B cell (primary cell): ENCODE data around the gene AKIRIN1. TPM values are rescaled to one million over a fixed set of nuclear protein-coding genes. Genes with fewer than 3 reads are reported as not detected.

Experiments used
- ATAC-seq: fragments of 200-7000 bp; cut with Tn5 transposase; one replicate; pipeline ENCODE4 v1.10.0; 2021; ENCODE audit warnings: low read depth, mild to moderate bottlenecking, moderate number of reproducible peaks, moderate library complexity
- CTCF ChIA-PET: fragments of 350-600 bp; sonication (Branson Sonifier 250); formaldehyde crosslinking; loops from one replicate; lab custom pipeline; 2021; ENCODE audit warnings: antibody characterized with exemption, inconsistent platforms; lab: Charles Lee
- POLR2A ChIA-PET: fragments of 350-600 bp; sonication (Branson Sonifier 250); formaldehyde crosslinking; loops from one replicate; lab custom pipeline; 2021; ENCODE audit warnings: antibody characterized with exemption; lab: Charles Lee
- DNase-seq: peaks from one replicate; pipeline ENCODE4 v3.0.0; 2013
- H2AFZ ChIP-seq: 2 replicates; pipeline ENCODE4 v1.6.1; 2012; ENCODE audit warnings: mild to moderate bottlenecking, low read depth, low read length; ENCODE audit not compliant: insufficient read depth, poor library complexity, severe bottlenecking
- H3K27ac ChIP-seq, 2 donors: 1 replicate in 1 of 2; 2 replicates in 1 of 2; pipeline ENCODE4 v1.5.1; 2012 to 2013; ENCODE audit warnings: low read length in 2 of 2, mild to moderate bottlenecking in 2 of 2, moderate library complexity in 1 of 2
- H3K27me3 ChIP-seq, 4 experiments: fragments of 200-600 bp in 1 of 4; sonication (generic) in 1 of 4; replicated peaks in 1 of 4; 1 replicate in 2 of 4; 2 replicates in 2 of 4; pipeline versions ENCODE4 v1.6.1 to v1.7.0; 2013 to 2016; ENCODE audit warnings: low read length in 3 of 4, mild to moderate bottlenecking in 2 of 4, mixed read lengths in 1 of 4, moderate library complexity in 1 of 4; ENCODE audit not compliant: insufficient read depth in 4 of 4, control insufficient read depth in 3 of 4; ENCODE audit errors: control extremely low read depth in 1 of 4
- H3K36me3 ChIP-seq, 2 experiments: replicated peaks in 1 of 2; 1 replicate in 1 of 2; 2 replicates in 1 of 2; pipeline versions ENCODE4 v1.6.1 to v1.7.1; 2013; ENCODE audit warnings: low read length in 1 of 2; ENCODE audit not compliant: insufficient read depth in 2 of 2, control insufficient read depth in 1 of 2; ENCODE audit errors: control extremely low read depth in 1 of 2, extremely low read depth in 1 of 2
- H3K4me1 ChIP-seq, 2 donors: fragments of 200-600 bp in 1 of 2; sonication (generic) in 1 of 2; 1 replicate in 1 of 2; 2 replicates in 1 of 2; pipeline versions ENCODE4 v1.5.1 to v1.6.1; 2013 to 2017; ENCODE audit warnings: low read length in 2 of 2; ENCODE audit not compliant: control insufficient read depth in 2 of 2, insufficient read depth in 2 of 2
- H3K4me2 ChIP-seq: replicated peaks from 2 replicates; pipeline ENCODE3; 2012; ENCODE audit warnings: mild to moderate bottlenecking, low read depth, low read length; ENCODE audit not compliant: poor library complexity, severe bottlenecking
- H3K4me3 ChIP-seq, 5 experiments: fragments of 200-600 bp in 1 of 5; sonication (generic) in 1 of 5; 1 replicate in 3 of 5; 2 replicates in 2 of 5; pipeline versions ENCODE4 v1.5.1 to v1.7.0; 2011 to 2016; ENCODE audit warnings: low read length in 4 of 5, mild to moderate bottlenecking in 4 of 5, low read depth in 2 of 5, control low read depth in 1 of 5, moderate library complexity in 1 of 5; ENCODE audit not compliant: insufficient read depth in 1 of 5; ENCODE audit errors: control extremely low read depth in 1 of 5, extremely low read depth in 1 of 5
- H3K79me2 ChIP-seq: fragments of 200-600 bp; sonication (generic); one replicate; pipeline ENCODE4 v1.6.0; 2016; ENCODE audit warnings: low read length; ENCODE audit not compliant: control insufficient read depth, insufficient read depth
- H3K9ac ChIP-seq: fragments of 200-600 bp; sonication (generic); 2 replicates; pipeline ENCODE4 v1.6.1; 2017; ENCODE audit warnings: mild to moderate bottlenecking, low read length, moderate library complexity
- H3K9me3 ChIP-seq, 3 donors: one replicate each; pipeline versions ENCODE4 v1.6.1 to v1.7.1; 2013; ENCODE audit warnings: low read length in 2 of 3; ENCODE audit not compliant: control insufficient read depth in 2 of 3, insufficient read depth in 1 of 3; ENCODE audit errors: control extremely low read depth in 1 of 3
- H4K20me1 ChIP-seq: 2 replicates; pipeline ENCODE4 v1.6.0; 2012; ENCODE audit warnings: mild to moderate bottlenecking, low read length; ENCODE audit not compliant: insufficient read depth, control insufficient read depth, poor library complexity, severe bottlenecking
- H3K27ac Mint-ChIP-seq: one replicate; pipeline ENCODE4 v1.8.0; 2021; ENCODE audit warnings: mixed read lengths
- H3K27me3 Mint-ChIP-seq: one replicate; pipeline ENCODE4 v1.8.0; 2021; ENCODE audit warnings: mixed read lengths
- H3K4me1 Mint-ChIP-seq: one replicate; pipeline ENCODE4 v1.8.0; 2021; ENCODE audit warnings: mixed read lengths
- H3K4me3 Mint-ChIP-seq: one replicate; pipeline ENCODE4 v1.8.0; 2021; ENCODE audit warnings: mixed read lengths
- H3K9me3 Mint-ChIP-seq: one replicate; pipeline ENCODE4 v1.8.0; 2022; ENCODE audit warnings: mixed read lengths; ENCODE audit not compliant: insufficient read depth
- EZH2 ChIP-seq: IDR thresholded peaks from 2 replicates; pipeline ENCODE4 v1.6.1; 2012; ENCODE audit warnings: borderline replicate concordance, low read depth, mild to moderate bottlenecking, moderate library complexity, low read length; ENCODE audit not compliant: insufficient read depth, poor library complexity, severe bottlenecking
- WGBS: methylation state at CpG from one replicate; pipeline ENCODE4 v1.1.5; 2013; ENCODE audit warnings: missing lambda C conversion rate; ENCODE audit not compliant: insufficient coverage; 5-methylcytosine and 5-hydroxymethylcytosine counted together
- intact Hi-C: fragments of 100-400 bp; cut with micrococcal nuclease; formaldehyde crosslinking; loops from one replicate; pipeline ENCODE4 v1.10.0; 2022
- polyA plus RNA-seq: library from polyadenylated mRNA; depleted of rRNA; stranded (reverse); fragments of >200 nt; gene quantifications from 2 replicates; pipeline ENCODE4 v1.2.3, GENCODE V29; 2012
- total RNA-seq, 2 donors: library from RNA; stranded (reverse); fragments of 120-200 nt in 1 of 2; gene quantifications; 1 replicate in 1 of 2; 2 replicates in 1 of 2; pipeline versions ENCODE4 v1.2.3 to v1.2.4, GENCODE V29; 2013 to 2022
- TF ChIP-seq, protein P1 (sequence below): fragments of 200-600 bp; IDR thresholded peaks from one replicate; pipeline ENCODE4 v1.8.0; 2022; ENCODE audit warnings: antibody characterized with exemption, mild to moderate bottlenecking

The AKIRIN1 gene
- total and polyA plus RNA-seq, 2 donors (not counting 1 experiment from before 2014, with no cell fraction given): 36.5 to 59.7 TPM

DNA sequence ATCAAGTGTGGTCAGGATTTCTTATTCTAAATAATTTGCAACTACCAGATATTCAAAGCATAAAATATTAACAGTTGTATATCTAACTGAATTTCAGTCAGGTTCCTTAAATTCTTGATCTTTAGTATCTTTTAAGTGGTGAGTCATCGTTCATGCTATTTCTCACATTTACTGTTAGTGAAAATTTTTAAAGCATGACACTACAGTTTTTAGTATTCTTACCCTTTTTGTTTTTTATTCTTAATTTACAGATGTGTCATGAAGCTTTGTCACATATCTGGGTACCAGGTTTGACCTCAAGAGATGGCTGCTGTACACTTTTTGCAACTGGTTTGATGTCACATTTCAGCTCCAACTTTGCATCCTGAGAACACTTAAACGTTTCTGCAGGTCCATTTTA lies 12.7 kb downstream of the AKIRIN1 start:
- TF ChIP-seq, protein P1, sequence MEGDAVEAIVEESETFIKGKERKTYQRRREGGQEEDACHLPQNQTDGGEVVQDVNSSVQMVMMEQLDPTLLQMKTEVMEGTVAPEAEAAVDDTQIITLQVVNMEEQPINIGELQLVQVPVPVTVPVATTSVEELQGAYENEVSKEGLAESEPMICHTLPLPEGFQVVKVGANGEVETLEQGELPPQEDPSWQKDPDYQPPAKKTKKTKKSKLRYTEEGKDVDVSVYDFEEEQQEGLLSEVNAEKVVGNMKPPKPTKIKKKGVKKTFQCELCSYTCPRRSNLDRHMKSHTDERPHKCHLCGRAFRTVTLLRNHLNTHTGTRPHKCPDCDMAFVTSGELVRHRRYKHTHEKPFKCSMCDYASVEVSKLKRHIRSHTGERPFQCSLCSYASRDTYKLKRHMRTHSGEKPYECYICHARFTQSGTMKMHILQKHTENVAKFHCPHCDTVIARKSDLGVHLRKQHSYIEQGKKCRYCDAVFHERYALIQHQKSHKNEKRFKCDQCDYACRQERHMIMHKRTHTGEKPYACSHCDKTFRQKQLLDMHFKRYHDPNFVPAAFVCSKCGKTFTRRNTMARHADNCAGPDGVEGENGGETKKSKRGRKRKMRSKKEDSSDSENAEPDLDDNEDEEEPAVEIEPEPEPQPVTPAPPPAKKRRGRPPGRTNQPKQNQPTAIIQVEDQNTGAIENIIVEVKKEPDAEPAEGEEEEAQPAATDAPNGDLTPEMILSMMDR: no peak
- no peak for TF ChIP-seq EZH2
- H3K4me3 Mint-ChIP-seq: no peak overlapping the region
- H3K9me3 ChIP-seq: no peaks in the 10 kb centered on the region
- intact Hi-C loops: no loop called here
- peaks cover 16% of the 10 kb centered on the region for H4K20me1 ChIP-seq
- no peaks in the 10 kb centered on the region for H3K27me3 ChIP-seq
- H3K27me3 Mint-ChIP-seq: no peaks in the 10 kb centered on the region
- H3K9ac ChIP-seq: no peak overlapping the region
- ATAC-seq (no peak), DNase-seq (no peak)
- H3K9me3 Mint-ChIP-seq: no peaks in the 10 kb centered on the region
- H3K79me2 ChIP-seq: peaks cover 4% of the 10 kb centered on the region
- no peaks in the 10 kb centered on the region for H3K4me1 ChIP-seq
- H3K4me1 Mint-ChIP-seq: peaks cover 2% of the 10 kb centered on the region
- no peak overlapping the region for H3K4me3 ChIP-seq
- CTCF ChIA-PET: no interaction called here
- POLR2A ChIA-PET: interaction anchor here (0.8 kb wide), 1 partner anchor 13 kb away, joined by 4 read pairs; no protein-coding TSS in a partner anchor
- H3K4me2 ChIP-seq: no peak overlapping the region
- 70% methylated on average over 1 of the region's 2 CpGs for WGBS
- H2AFZ ChIP-seq: no peak overlapping the region
- peaks cover 8 to 77% of the 10 kb centered on the region in 2 experiments for H3K36me3 ChIP-seq
- H3K27ac ChIP-seq: no peak overlapping the region
- no peak overlapping the region for H3K27ac Mint-ChIP-seq

DNA sequence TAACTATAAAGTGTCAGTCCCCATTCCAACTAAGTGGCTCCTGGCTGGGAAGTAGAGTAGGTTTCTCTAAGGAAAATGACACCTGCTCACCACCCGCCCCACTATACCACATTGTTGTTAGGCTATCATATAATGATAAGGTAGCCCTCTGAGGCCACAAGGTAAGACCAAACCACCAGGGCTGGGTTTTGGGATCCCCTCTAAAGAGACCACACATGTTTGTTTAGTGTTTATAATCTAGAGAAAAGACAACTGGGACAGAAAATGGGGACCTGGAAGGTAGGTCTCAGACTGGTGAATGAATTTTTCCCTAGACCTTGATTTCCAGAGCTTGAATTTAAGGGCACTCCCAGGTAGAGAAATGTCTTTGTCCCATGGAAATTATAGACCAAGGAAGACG lies 15.2 kb downstream of the AKIRIN1 start:
- Histone ChIP-seq H4K20me1 (no peaks in the 10 kb centered on the region), H3K27ac (no peak overlapping the region), H3K4me3 (no peak overlapping the region), H2AFZ (no peak overlapping the region), H3K27me3 (no peaks in the 10 kb centered on the region), H3K79me2 (no peaks in the 10 kb centered on the region), H3K9ac (no peak overlapping the region), H3K36me3 (peaks cover 10 to 60% of the 10 kb centered on the region in 2 experiments), H3K9me3 (no peaks in the 10 kb centered on the region), H3K4me2 (no peak overlapping the region), H3K4me1 (no peaks in the 10 kb centered on the region)
- WGBS: no CpG with 5 or more reads among the region's 2 CpGs
- no peak for ATAC-seq
- intact Hi-C loops: no loop called here
- ChIA-PET POLR2A (no interaction called here), CTCF (interaction anchor here (0.5 kb wide), 1 partner anchor 96 kb away, joined by 3 read pairs; no protein-coding TSS in a partner anchor)
- Mint-ChIP-seq H3K4me3 (no peak overlapping the region), H3K27me3 (no peaks in the 10 kb centered on the region), H3K4me1 (peaks cover 2% of the 10 kb centered on the region), H3K27ac (no peak overlapping the region), H3K9me3 (no peaks in the 10 kb centered on the region)
- no peak for DNase-seq
- TF ChIP-seq, protein P1: no peak
- no peak for TF ChIP-seq EZH2
